Measurements from ENCODE around the gene NACC1.

NACC1 gene

DNA sequence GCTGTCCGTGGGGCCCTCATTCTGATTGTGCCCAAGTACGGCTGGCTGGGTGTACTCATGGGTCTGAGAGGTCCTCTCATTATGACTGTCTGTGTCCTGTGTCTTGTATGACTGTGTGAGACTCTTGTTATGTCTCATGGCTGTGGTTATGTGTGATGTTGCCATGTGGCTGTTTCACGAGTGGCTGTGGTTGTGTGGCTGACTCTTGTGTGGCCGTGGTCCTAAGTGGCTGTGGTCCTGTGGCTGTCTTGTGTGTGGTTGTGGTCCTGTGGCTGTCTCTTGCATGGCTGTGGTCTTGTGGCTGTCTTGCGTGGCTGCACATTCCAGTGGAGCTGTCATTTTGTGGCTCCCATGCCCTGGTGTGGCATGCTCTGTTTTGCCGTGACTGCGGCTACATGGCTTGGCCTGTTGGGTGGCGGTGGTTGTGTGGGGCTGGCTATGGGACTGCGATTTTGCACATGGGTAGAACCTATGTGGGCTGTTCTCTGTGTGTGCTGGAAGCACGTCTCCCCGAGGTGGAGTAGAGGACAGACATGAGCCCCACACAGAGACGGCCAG, 18.0 kb upstream of the NACC1 start:
- no peak for DNase-seq (ENCODE audit: low spot score)

DNA sequence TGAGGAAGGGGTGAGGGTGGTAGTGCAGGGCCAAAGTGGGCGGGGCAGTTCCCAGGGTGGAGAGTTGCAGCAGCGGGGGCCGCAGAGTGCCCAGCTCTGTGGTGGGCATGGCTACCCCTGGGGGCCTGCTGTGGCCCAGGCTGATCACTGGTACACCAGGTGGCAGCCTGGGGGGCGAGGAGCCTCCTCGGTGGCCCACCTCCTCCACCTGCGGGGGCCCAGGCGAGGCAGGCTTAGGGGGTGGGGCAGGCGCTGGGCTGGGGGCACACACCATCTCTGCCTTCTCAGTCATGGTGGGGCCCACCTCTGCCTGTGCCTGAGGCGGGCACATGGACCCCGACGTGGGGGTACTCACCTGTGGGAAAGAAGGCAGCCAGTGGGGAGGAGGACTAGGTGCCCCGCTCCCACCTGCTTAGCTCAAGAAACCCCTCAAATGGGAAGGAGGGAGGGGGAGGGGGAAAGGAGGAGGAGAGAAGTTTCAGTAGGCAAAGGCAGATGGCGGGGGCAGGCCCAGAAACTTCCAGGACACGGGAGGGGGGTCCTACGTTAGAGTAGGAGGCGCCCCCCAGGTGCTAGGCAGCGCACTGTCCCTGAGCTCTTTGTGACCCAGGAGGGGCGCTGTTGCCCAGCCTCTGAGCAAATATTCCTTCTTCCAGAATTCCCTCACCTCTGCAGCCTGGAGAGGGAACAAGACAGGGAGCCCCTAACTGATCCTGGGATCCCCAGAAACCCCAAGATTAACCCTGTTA, 17.0 kb upstream of the NACC1 start:
- no peak for DNase-seq (ENCODE audit: low spot score)

- DNase-seq (ENCODE audit: low spot score), result no peak
These were observed 16.3 kb upstream of the NACC1 start for GRCh38 chr19:13101590-13102415.

GRCh38 chr19:13102416-13102665, 15.7 kb upstream of the NACC1 start:
- no peak for DNase-seq (ENCODE audit: low spot score)

DNA sequence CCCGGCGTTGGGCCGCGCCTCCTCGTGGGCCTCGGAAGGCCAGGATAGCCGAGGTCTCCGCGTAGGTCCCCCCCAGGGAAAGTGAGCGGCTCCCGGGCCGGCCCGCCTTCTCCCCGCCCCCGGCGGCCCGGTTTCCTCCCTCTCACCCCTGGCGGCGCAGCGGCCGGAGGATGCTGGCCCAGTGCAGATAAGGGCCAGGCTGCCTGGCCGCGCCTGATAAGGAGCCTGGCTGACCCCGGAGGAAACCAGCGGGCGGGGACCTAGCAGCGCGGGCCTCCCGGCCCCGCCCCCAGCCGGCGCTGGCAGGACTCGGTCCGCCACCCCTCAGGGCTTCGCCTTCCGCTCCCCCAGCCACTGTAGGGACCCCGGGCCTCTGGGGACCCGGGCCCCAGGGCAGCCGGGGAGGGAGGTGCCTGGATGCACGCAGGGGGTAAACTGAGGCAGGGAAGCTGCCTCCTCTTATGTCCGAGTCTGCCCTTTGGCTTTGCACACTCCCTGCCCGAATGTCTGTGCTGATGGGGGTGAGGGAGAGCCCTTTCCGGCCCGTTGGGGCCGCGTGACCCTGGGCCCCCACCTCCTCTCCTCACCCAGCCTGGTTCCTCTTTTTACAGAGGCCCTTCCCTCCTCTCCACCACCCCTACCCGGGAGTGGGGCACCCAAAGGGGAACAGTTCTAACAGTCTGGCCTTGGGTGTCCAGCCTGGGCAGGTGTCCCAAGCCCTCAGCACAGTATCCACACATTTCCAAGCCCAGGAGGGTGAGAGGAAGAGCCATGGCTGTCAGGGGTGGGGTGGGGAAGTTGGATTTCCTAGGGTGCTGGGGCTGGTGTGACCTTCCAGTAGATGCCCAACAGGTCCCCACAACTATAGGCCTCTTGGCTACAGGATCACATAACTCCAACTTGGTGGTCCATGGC, 15.1 kb upstream of the NACC1 start, which contains the start of gene LYL1:
Gene LYL1 (minus strand): TSS at position 193 of the 915 bp plus-strand sequence. CDS start 1,687 bp downstream, outside the sequence.
- peak; percentile 91 for DNase-seq (ENCODE audit: low spot score)

DNA sequence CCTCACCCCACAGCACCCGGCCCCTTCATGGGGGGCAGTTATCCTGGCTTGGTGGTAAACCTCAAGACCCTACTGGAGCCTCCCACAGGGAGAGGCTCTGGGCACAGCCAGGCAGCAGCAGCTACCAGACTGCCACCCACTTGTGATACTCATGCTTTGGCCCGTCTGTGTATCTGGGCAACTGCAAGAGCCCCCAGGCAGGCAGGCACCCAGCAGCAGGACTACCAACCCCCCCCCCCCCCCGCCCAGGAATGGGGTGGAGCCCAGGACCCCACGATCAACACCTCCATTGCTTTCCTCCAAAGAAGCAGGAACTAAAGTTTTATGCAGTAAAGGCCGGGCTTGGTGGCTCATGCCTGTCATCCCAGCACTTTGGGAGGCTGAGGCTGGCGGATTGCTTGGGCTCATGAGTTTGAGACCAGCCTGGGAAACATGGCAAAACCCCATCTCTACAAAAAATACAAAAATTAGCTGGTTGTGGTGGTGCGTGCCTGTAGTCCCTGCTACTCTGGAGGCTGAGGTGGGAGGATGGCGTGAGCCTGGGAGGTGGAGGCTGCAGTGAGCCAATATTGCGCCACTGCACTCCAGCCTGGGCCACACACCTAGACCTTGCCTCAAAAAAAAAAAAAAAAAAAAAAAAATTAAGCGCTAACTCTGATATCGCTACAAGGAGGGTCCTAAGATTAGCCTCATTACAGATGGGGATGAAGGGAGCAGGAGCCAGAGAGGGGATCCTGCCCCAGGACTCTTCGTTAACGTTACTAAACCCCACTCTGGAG, 14.3 kb upstream of the NACC1 start:
- DNase-seq (ENCODE audit: low spot score), result no peak

DNA sequence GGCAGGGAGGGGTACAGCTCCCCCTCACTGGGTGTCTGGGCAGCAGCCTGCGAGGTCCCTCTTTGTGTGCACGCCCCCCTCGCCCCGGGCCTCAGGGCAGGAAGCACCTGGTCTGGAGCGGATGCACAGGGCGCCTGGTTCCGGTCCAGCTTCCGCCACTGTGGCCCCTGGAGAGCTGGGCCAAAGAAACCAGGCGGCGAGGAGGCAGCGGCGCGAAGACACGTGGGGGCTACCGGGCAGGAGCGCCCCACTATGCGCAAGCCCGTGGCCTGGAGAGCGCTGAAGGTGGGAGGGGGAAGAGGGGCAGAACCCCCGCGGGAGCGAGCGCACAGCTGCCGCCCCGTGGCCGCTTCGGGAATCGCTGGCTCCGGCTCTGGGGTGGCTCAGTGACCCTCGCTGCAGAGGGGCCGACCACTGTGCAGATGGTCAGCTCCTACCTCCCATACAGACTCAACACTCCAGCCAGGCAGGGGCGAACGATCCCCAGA, 13.7 kb upstream of the NACC1 start:
- DNase-seq (ENCODE audit: low spot score), result peak; percentile 88

- DNase-seq (ENCODE audit: low spot score), result no peak
These were observed 13.0 kb upstream of the NACC1 start for GRCh38 chr19:13104848-13105711.

- no peak for DNase-seq (ENCODE audit: low spot score)
These were observed 8.5 kb upstream of the NACC1 start for GRCh38 chr19:13109361-13110098.

DNA sequence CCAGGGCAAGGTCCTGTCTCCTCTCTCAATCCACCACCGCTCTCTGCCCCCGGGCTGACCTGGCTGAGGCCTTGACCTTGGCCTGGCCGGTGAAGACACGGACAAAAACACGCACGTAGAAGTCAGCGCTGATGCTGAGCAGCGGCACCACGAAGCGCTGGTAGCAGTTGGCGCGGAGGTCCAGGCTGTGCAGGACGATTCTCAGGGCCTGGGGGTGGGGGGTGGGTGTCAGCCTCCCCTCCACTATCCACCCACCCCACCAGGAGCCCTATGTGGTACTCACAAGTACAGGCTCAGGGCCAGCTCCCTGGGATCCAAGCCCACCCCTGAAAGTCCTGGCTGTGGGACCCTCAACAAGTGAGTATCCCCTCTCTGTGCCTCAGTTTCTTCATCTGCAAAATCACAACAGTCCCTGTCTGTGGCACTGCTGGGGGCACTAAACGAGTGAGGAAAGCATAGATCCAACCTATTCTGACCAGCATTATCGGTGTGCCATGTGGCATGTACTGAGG, 7.9 kb upstream of the NACC1 start:
- DNase-seq (ENCODE audit: low spot score), result no peak

GRCh38 chr19:13112555-13112954, 5.5 kb upstream of the NACC1 start:
- no peak for DNase-seq (ENCODE audit: low spot score)

- no peak for DNase-seq (ENCODE audit: low spot score)
These were observed 2.2 kb upstream of the NACC1 start for GRCh38 chr19:13115936-13116281.

GRCh38 chr19:13116282-13117175, 1.5 kb upstream of the NACC1 start, which contains the start of gene TRMT1:
Gene TRMT1, minus strand, starts transcription at chr19:13116740. Its CDS starts 341 bp downstream, at chr19:13116399.
- peak; percentile 93 for DNase-seq (ENCODE audit: low spot score)

DNA sequence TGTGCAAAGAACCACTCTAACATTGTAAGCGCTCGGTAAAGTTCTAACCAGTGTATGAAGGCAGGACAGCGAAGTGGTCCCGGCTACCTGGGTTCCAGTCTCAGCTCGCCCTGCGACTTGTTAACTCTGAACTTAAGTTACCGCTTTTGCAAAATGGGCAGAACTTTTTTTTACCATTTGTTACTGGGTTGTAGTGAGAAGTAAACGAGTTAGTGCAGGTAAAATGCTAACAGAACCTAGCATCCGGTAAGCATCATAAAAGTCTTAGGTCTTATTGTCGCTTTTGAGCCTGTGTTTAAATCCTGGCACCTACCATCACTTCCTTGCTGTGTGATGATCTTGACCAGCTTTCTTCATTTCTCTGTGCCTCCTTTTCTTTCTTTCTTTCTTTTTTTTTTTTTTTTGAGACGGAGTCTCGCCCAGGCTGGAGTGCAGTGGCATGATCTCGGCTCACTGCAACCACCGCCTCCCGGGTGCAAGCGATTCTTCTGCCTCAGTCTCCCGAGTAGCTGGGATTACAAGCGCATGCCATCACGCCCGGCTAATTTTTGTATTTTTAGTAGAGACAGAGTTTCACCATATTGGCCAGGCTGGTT, 790 bp upstream of the NACC1 start:
- no peak for DNase-seq (ENCODE audit: low spot score)

GRCh38 chr19:13118424-13119193, 545 bp downstream of the NACC1 start:
- DNase-seq (ENCODE audit: low spot score), result no peak

DNA sequence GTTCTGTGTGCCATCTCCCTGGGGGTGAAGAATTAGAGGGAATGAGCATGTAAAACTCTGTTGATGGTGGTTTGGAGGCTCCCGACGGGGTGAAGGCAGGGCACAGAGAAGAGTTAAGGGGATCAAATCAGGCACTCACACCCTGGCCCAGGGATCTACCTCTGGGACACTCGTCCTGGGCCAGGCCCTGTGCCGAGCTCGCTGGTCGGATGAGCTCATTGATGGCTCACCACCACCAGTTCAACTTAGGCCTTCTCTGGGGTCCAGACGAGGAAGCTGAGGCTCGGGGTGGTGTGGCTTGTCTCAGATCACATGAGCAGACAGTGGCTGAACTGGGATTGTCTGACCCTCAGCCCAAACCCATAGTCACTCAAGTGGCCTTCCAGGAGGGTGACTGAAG, 1.6 kb downstream of the NACC1 start:
- no peak for DNase-seq (ENCODE audit: low spot score)

DNA sequence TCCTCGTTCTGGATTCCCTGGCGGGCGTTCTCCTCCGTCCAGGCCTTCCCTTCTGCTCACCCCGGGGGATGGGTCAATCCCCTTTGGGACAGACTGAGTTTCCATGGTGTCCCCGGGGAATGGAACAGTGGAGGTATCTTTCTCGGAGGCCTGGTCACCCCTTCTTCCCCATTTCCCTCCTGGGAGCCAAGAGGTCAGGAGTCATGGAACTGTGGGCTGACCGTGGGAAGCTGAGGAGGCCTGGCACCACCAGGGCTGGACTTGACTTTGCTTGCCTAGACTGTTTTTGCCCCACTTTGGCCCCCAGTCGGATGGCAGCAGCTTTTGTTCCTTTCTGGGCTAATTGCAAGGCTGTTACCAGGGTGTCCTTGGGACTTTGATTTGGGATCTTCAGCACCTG, 2.0 kb downstream of the NACC1 start:
- DNase-seq (ENCODE audit: low spot score), result no peak

All from kidney capillary endothelial cell (primary cell).